ENCODE data around the gene WBP4. TPM values are rescaled to one million over a fixed set of nuclear protein-coding genes. Genes with fewer than 3 reads are reported as not detected.

Gene WBP4
- total RNA-seq, 3 donors from 2014 or later: 12.7 to 16.5 (median 13.1) TPM

DNA sequence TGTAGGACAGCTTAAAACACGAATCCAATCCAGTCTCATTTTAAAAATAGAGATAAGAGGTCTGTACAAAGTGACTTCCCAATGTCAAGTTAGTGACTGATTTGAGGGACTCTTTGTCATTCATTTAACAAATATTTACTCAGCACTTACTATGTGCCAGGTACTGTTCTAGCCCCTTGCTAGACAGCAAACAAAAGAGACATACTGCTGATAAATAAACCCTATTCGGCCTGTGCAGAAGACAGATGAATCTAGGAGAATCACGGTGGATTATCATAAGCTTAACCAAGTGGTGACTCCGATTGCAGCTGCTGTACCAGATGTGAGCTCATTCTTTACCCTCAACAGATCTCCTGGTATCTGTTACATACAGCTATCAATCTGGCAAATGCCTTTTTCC, 35.8 kb upstream of the WBP4 start:
- no peak for DNase-seq (ENCODE audit: low spot score in 2 of 2)
- intact Hi-C loops (cut with DNase I; ENCODE audit: low total_unique reads): no loop called here
- no peaks in the 10 kb centered on the region for H3K4me1 ChIP-seq
- no peak overlapping the region for H3K4me3 ChIP-seq
- H3K27me3 ChIP-seq: no peaks in the 10 kb centered on the region
- no peaks in the 10 kb centered on the region for H3K9me3 ChIP-seq
- no peak for TF ChIP-seq POLR2A (IDR thresholded peaks at IDR 0.05)
- TF ChIP-seq CTCF (IDR thresholded peaks at IDR 0.05): no peak
- no peak for TF ChIP-seq POLR2AphosphoS5 (IDR thresholded peaks at IDR 0.05)
- H3K27ac ChIP-seq: no peak overlapping the region
- H3K36me3 ChIP-seq: no peaks in the 10 kb centered on the region

GRCh38 chr13:41026788-41027187, 34.5 kb upstream of the WBP4 start:
- Histone ChIP-seq H3K4me3 (no peak overlapping the region), H3K36me3 (no peaks in the 10 kb centered on the region), H3K9me3 (no peaks in the 10 kb centered on the region), H3K4me1 (no peaks in the 10 kb centered on the region), H3K27ac (no peak overlapping the region), H3K27me3 (no peaks in the 10 kb centered on the region)
- TF ChIP-seq POLR2AphosphoS5 (IDR thresholded peaks at IDR 0.05): no peak
- TF ChIP-seq CTCF (IDR thresholded peaks at IDR 0.05): no peak
- TF ChIP-seq POLR2A (IDR thresholded peaks at IDR 0.05): no peak
- no peak for DNase-seq (ENCODE audit: low spot score in 2 of 2)
- intact Hi-C loops (cut with DNase I; ENCODE audit: low total_unique reads): no loop called here

- no peak for TF ChIP-seq CTCF (IDR thresholded peaks at IDR 0.05)
- Histone ChIP-seq H3K36me3 (no peaks in the 10 kb centered on the region), H3K4me3 (no peak overlapping the region), H3K27me3 (no peaks in the 10 kb centered on the region), H3K27ac (no peak overlapping the region), H3K4me1 (no peaks in the 10 kb centered on the region), H3K9me3 (no peaks in the 10 kb centered on the region)
- intact Hi-C loops (cut with DNase I; ENCODE audit: low total_unique reads): no loop called here
- no peak for DNase-seq (ENCODE audit: low spot score in 2 of 2)
These were observed 33.3 kb upstream of the WBP4 start for GRCh38 chr13:41028051-41028450.

DNA sequence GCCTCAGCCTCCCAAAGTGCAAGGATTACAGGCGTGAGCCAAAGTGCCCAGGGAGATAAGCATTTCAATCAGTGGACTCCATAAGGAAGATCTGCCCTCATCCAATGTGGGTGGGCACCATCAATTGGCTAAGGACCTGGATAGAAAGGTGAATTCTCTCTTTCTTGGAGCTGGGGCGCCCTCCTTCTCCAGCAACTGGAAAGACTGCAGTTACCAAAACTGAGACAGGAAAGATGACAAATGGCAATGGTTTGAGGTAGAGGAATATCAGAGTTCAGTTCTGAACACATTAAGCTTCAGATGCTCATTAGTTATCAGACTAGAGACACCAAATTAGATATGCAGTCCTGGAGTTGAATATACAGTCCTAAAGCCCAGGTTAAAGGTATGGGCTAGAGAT, 31.7 kb upstream of the WBP4 start:
- Histone ChIP-seq H3K4me1 (no peaks in the 10 kb centered on the region), H3K27ac (no peak overlapping the region), H3K27me3 (no peaks in the 10 kb centered on the region), H3K4me3 (no peak overlapping the region), H3K36me3 (no peaks in the 10 kb centered on the region), H3K9me3 (no peaks in the 10 kb centered on the region)
- no peak for DNase-seq (ENCODE audit: low spot score in 2 of 2)
- TF ChIP-seq POLR2A (IDR thresholded peaks at IDR 0.05): no peak
- no peak for TF ChIP-seq CTCF (IDR thresholded peaks at IDR 0.05)
- TF ChIP-seq POLR2AphosphoS5 (IDR thresholded peaks at IDR 0.05): no peak
- intact Hi-C loops (cut with DNase I; ENCODE audit: low total_unique reads): no loop called here

- Histone ChIP-seq H3K36me3 (no peaks in the 10 kb centered on the region), H3K9me3 (no peaks in the 10 kb centered on the region)
- intact Hi-C loops (cut with DNase I; ENCODE audit: low total_unique reads): no loop called here
These were observed 28.5 kb upstream of the WBP4 start for GRCh38 chr13:41032691-41033376.

More at GRCh38 chr13:41032691-41033376, 28.5 kb upstream of the WBP4 start:
- H3K27me3 ChIP-seq: no peaks in the 10 kb centered on the region
- TF ChIP-seq CTCF (IDR thresholded peaks at IDR 0.05) (no peak), POLR2A (IDR thresholded peaks at IDR 0.05) (no peak), POLR2AphosphoS5 (IDR thresholded peaks at IDR 0.05) (no peak)
- H3K4me3 ChIP-seq: no peak overlapping the region
- no peak overlapping the region for H3K27ac ChIP-seq
- no peak for DNase-seq (ENCODE audit: low spot score in 2 of 2)
- H3K4me1 ChIP-seq: no peaks in the 10 kb centered on the region

Data from breast epithelium (tissue), 4 donors.